GM19025 (cell line): ENCODE measurements around the gene ATP1A2.
"Not testable (repeated sequence)": the region's sequence is repeated elsewhere in the genome, so short reads cannot be mapped to it uniquely, and the experiment has no call there.

Experiments used
- ATAC-seq: cut with Tn5 transposase; IDR thresholded peaks from one replicate; pipeline ENCODE4 v1.9.1; 2021; ENCODE audit warnings: mild to moderate bottlenecking, low read depth, moderate library complexity; ENCODE audit not compliant: unreplicated experiment

Gene ATP1A2

DNA sequence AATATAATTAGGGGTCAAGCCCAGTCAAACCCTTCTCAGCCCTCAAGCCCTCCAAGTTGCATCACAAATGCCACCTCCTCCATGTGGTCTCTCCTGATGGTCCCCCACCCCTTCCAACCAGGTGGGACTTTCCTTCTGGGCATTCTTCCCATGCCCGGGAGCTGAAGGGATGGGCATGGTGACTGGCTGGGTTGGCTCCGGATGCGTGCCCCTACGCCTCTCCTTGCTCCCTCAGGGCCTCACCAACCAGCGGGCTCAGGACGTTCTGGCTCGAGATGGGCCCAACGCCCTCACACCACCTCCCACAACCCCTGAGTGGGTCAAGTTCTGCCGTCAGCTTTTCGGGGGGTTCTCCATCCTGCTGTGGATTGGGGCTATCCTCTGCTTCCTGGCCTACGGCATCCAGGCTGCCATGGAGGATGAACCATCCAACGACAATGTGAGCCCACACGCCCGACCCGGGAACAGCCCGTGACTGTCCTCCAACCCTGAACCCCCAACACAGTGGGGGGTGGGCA is 7.5 kb downstream of the ATP1A2 start:
- no peak for ATAC-seq

GRCh38 chr1:160123726-160124125 is 8.2 kb downstream of the ATP1A2 start:
- no peak for ATAC-seq

DNA sequence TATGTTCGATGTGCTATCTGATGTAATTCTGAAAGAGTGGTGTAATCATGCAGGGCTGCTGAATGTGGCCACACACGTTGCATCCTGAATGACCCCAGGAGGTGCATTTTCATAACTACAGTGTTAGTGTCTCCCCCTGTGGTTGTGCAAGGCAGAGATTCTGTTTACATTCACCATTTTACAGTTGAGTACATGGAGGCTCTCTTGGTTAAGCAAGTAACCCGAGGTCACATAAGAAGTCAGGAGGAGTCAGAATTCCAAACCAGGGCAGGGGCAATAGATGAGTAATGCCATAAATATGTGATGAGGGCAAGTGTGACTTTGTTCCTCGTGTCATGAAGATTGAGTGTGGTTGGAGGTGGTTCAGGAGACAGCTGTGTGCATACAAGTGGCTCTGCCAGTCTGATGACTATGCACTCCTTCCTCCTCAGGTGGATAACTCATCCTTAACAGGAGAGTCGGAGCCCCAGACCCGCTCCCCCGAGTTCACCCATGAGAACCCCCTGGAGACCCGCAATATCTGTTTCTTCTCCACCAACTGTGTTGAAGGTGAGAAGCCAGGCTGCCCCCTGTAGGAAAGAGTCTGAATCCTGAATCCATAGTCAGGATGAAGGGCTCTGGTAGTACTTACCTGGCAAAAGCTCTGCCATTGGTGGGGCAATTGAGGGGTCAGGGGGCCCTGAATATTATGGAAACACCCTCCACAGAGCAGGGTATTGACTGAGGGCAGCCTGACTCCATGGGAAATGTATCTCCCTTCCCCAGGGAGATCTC is 9.3 kb downstream of the ATP1A2 start:
- ATAC-seq, result no peak

- ATAC-seq, result no peak
Measured at GRCh38 chr1:160125746-160126145, 10.2 kb downstream of the ATP1A2 start.

- ATAC-seq, result not testable (repeated sequence)
Measured at GRCh38 chr1:160126342-160126741, 10.8 kb downstream of the ATP1A2 start.

- no peak for ATAC-seq
Measured at GRCh38 chr1:160127381-160127780, 11.8 kb downstream of the ATP1A2 start.

GRCh38 chr1:160127865-160128523 is 12.4 kb downstream of the ATP1A2 start:
- no peak for ATAC-seq

DNA sequence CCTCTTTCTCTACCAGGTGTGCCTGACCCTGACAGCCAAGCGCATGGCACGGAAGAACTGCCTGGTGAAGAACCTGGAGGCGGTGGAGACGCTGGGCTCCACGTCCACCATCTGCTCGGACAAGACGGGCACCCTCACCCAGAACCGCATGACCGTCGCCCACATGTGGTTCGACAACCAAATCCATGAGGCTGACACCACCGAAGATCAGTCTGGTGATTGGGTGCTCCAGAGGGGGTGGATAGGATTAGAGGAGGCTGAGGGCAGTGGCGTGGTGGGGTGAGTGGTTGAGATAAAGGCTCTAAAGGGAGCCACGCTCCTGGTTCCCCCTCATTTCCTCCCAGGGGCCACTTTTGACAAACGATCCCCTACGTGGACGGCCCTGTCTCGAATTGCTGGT is 13.1 kb downstream of the ATP1A2 start:
- no peak for ATAC-seq

- ATAC-seq, result no peak
Measured at GRCh38 chr1:160129046-160129445, 13.5 kb downstream of the ATP1A2 start.

DNA sequence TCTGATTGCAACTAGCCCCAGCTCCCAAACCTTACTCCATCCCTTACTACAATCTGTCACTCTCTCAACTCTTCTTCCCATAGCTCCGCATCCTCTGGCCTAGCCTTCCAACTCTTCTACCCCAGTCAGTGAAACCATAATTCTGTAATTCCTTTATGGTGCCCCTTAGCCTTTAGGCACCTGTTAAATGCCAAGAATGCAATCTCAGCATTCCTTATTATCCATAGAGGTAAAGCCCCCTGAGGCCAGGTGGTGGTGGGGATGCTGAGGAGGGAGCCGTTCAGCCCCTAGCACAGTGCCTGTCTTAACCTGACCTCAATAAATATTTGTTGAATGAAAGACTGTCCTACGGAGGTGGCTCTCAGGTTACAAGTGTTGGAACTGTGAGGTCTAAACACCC is 14.0 kb downstream of the ATP1A2 start:
- ATAC-seq, result no peak

DNA sequence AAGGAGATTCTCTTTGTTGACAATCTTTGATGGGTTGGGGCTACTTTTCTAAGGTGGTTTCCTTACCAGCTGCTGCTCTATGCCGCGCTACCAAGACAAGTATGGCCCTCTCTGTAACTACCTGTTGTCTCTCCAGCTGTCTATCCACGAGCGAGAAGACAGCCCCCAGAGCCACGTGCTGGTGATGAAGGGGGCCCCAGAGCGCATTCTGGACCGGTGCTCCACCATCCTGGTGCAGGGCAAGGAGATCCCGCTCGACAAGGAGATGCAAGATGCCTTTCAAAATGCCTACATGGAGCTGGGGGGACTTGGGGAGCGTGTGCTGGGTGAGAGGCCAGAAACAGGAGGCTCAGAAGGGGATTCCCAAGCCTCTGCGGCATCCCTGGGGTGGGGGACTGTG is 14.4 kb downstream of the ATP1A2 start:
- ATAC-seq, result no peak

DNA sequence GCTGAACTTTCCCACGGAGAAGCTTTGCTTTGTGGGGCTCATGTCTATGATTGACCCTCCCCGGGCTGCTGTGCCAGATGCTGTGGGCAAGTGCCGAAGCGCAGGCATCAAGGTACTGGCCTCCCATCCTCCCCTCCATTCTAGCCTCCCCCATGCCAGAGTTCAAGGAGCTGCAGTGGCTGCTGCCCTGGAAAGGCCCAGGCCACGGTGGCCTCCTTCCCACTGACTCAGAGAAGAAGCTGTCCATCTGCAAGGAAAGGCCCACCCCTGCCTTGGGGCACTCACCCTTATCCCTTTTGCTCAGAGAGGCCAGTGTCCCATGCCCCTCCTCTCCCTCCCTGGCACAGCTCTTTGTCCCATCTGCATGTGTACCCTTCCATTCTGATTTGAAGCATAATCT is 14.9 kb downstream of the ATP1A2 start:
- ATAC-seq, result no peak

DNA sequence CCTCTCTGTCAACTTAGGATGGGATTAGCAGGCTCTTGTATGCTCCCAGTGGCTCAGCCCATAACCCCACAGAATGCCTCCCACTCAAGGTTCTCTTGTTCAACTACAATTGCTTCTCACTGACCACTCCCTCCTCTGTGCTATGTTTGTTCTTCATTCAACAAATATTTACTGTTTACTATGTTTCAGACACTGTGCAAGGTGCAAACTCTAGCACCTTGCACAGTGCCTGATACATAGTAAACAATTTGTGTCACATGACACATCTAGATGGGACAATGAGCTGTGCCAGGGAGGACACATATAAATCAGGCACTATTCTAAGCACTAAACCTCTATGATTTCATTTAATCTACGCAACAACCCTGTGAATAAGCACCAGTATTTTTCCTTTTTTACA is 15.4 kb downstream of the ATP1A2 start:
- ATAC-seq, result no peak

DNA sequence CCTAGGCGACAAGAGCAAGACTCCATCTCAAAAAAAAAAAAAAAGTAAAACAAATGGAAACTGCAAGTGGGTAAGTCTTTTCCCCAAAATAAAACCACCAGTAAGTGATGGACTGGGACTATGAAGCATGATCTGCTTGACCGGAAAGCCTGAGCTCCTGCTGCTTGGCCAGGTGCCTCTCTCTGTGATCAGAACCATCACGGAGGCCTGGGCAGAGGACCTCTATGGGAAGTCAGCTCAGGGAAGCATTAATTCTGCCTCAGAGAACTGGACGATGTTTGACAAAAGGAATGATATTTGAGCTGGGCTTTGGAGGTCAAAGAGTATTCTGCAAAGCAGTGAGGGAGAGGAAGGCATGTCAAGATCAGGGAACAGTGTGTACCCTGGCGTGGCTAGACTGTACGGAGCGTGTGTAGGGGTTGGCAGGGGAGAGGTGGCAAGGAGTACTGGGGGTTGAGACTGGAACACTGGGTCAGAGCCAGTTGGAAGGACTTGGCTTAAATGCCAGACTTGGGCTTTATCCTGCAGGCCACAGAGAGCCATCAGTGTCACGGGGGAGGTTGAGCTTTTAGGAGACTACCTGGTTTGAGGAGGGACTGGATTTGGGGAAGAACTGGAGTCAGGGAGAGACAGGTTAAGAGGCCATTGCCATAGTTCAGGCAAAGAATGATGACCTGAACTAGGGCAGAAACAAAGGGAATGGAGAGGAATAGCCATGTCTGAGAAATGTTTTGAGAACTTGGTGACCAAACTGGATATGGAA is 16.4 kb downstream of the ATP1A2 start:
- ATAC-seq, result no peak

DNA sequence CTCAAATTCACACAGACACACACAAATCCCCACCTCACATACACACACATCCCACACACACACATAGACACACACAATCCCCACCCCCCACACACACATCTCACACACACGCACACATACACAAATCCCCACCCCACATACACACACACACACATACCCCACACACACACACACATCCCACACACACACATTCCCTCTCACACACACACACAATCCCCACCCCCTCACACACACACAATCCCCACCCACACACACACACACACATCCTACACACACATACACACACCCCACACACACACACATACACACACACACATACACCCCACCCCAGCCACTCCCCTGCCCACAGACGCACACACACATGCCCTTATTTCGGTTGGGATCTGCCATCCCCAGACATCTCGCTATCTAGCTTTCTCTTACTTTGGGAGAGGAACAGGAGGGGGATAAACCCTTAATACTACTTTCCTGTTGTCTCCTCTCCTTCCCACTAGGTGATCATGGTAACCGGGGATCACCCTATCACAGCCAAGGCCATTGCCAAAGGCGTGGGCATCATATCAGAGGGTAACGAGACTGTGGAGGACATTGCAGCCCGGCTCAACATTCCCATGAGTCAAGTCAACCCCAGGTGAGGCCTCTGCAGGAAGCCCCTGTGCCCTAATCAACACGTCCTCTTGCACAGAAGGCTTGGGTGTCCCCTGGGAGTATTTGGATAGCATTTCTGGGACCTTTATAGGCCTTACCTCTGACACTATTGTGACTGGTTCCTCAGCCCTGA is 18.6 kb downstream of the ATP1A2 start:
- ATAC-seq, result no peak

- no peak for ATAC-seq
Measured at GRCh38 chr1:160134791-160135572, 19.4 kb downstream of the ATP1A2 start.

DNA sequence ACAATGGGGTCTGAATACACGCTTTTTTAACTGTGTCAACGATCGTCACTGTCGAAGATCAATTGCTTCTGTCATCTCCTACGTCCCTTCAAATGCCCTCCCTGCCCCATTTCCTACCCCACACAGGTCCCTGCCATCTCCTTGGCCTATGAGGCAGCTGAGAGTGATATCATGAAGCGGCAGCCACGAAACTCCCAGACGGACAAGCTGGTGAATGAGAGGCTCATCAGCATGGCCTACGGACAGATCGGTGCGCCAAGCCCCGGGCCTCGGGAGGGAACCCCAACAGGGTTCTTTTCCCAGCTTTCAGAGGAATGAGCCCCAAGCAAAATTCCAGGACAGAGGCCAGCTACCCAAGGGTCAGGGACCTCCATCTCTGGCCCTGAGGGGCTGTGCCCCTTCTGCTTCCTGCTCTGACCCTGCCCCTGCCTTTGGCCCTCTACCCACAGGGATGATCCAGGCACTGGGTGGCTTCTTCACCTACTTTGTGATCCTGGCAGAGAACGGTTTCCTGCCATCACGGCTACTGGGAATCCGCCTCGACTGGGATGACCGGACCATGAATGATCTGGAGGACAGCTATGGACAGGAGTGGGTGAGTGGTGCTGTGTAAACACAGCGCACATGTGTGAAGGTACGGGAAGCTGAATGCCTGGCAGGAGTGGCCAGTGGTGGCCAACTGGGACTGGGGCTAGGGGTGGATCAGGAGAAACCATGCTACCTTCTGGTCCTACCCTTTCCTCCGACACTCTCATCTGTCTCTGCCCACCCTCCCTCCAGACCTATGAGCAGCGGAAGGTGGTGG is 20.8 kb downstream of the ATP1A2 start:
- ATAC-seq, result no peak

DNA sequence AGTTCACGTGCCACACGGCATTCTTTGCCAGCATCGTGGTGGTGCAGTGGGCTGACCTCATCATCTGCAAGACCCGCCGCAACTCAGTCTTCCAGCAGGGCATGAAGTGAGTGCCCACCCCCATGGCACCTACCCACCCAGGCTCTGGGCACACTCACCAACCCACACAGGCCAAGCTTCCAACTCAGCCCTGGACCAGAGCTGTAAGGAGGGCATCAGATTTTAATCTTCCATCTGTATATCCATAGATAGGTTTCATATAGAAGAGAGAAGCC is 21.3 kb downstream of the ATP1A2 start:
- no peak for ATAC-seq

DNA sequence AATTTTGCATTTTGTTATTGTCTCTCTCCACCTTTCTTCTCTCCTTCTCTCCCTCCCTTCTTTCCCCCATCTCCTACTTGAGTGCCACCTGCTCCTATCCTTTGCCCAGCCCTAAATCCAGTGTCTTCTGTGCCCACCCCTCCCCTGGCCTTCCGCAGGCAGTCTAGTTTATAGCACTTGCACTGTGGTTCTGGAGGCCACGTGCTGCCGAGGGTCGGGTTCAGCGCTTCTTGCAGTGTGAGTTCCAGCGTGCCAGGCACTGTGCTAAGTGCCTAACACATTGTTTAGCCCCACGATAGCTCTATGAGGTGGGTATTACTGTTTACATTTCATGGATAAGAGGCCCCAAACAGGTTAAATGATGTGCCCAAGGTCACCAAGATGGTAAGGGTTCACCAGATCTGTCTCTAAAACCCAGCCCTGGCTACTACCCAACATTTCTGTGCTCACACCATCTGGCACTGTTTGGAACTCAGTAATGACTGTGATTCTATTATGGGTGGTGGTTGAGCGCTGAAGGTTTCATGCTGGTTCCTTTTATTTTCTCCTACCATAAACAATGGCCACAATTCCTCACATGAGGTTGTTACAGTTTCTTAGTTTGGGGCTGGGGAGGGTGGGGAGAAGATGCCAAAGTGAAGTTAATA is 21.8 kb downstream of the ATP1A2 start:
- ATAC-seq, result no peak
